D341Med (cell line): ENCODE data around the gene CPT2.

Experiments used
- DNase-seq: peaks from one replicate; pipeline ENCODE4 v3.0.0; 2012; ENCODE audit warnings: low spot score

Gene CPT2

DNA sequence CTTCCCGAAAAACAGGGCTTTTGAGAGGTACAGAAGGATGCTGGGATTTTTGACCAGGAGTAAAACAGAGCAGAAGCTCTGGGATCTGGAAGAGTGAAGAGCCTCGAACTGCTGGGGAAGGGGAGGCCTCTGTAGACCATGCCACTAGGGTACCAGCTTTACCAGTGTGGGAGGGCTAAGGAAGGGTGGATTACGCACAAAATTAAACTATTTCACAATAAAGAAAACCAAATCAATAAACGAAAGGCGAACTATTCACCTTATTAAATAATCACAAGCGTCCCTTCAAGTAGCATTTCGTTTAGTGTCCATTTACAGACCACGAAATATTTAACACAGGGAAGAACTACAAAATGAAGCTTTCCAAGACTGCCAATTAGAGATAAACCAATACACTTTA is 23.1 kb downstream of the CPT2 start:
- no peak for DNase-seq

DNA sequence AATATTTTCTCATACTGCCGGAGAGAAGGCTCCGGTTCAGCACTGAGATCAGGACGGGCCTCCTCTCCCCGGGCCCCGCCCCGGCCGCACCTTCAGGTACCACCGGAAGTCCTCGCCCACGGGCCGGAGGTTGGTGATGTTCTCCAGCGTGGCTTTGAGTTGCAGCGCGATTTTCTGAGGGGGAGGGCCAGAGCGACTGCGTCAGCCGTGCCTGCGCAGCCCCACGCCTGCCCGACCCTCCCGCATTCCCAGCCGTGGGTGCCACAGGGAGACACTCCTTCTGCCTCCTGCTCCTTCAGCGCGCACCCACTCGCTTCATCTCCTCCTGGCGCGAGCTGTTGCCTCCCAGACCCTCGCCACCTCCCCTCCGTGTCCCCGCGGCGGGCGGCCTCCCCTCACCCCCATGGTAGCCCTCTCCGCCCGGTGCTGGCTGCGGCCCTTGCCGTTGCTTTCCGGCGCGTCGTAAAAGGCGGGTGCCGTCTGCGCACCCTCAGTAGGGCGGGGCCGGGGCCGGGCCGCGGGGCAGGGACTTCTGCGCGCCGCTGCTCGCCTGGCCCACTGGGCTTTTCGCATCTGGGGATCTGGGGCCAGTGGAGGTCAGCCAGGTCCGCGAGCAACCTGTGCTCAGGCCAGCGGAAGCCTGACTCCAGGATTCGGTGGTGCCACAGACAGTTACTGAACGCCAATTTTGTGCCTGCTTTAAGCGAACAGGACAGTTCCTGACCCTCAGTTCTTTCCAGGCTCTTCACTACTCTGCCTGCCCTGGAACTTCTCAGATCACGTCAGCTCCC is 23.7 kb downstream of the CPT2 start, which contains the start of gene CZIB:
TSS of gene CZIB (minus strand) at position 464 of the 791 bp plus-strand sequence. CDS start at position 405, 59 bp downstream.
- DNase-seq, result peak; percentile 96

DNA sequence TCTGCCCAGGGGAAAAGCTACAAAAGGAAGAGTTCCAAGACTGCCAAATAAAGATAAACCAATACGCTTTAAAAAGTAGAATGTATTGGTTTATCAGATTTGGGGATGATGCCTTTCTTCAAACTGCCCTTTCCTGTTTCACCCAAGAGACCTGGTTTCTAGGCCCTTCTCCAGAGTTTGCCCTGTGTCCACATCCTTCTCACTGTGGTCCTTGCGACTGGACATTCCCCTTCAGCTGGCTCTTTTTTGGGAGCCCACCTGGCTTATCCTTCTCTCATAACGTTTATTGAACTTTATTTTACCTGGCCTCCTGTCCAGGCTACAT is 24.3 kb downstream of the CPT2 start:
- no peak for DNase-seq

DNA sequence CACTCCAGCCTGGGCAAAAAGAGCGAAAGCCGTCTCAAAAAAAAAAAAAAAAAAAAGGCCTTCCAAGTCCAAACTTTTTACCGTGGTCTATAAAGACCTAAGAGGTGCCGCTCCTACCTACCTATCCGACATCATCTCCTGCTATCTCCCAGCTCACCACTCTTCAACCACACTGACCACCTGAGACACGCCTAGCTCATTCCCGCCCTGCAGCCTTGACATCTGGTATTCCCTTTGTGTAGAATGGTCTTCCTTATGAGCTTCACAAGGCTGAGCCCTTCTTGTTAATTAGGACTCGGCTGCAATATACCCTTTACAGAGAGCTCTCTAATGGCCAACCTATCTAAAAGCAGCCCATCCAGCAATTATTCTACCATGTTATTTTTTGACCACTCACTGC is 41.0 kb downstream of the CPT2 start:
- DNase-seq, result no peak

DNA sequence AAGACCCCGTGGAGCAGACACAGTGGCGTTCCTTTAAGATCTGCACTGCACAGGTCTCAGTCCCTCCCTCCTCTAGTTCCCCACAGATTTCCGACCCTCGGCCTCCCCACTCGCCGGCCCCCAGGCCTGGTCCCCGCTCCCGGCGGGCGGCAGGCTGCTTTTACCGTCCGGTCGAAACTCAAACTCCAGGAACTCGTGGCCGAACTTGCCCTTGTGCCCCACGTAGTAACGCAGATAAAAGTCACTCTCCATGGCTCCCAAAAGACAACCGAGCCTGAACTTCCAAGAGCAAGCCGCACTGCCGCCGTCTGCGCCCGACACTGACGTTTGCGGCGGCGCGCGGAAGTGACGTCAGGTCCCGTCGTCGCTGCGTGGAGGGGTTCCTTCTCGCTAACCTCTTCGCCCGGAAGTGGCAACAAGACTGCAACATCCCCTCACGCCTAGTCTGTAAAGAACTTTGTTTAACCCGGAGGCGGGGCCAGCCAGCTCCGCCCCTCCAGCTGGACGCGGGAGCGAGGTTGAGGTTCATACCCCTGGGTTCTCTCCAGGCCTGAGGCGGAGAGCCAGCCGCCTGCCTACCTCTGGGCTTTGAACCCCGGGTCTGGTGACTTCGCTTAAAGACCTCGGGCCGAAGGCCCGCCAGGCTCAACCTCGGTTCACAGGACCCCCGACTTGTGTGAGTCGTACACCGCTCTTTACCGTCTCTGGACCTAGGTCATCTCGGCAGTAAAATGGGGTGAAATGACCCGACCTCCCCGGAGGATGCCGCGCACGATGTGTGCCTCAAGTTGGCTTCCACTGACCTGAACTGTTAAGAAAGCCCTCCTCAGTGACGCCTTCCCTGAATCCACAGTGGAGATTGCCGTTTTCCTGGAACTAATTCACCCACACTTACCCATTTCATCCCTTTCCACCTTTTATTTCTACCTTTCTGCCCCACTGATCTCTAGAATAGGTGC is 41.9 kb downstream of the CPT2 start, which contains the start of gene MAGOH:
TSS of gene MAGOH (minus strand) at position 322 of the 959 bp plus-strand sequence. CDS start at position 252, 70 bp downstream.
- DNase-seq, result peak; percentile 95

DNA sequence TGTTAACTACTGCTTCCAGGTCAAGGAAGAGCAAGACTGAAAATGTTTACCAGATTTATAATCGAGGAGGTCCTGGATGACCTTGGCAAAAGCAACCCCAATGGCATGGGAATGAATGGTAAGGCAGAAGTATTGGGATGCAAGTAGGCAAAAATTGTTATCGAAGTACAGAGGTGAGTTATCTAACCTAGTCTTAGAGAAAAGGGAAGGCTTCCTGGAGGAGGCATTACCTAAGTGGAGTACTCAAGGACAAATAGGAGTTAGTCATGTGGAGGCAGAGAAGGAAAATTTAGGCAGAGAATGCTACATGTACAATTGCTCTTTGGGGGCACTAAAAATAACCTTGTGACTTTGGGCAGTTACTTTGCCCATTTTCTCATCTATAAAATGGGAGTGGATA is 45.2 kb downstream of the CPT2 start:
- no peak for DNase-seq

DNA sequence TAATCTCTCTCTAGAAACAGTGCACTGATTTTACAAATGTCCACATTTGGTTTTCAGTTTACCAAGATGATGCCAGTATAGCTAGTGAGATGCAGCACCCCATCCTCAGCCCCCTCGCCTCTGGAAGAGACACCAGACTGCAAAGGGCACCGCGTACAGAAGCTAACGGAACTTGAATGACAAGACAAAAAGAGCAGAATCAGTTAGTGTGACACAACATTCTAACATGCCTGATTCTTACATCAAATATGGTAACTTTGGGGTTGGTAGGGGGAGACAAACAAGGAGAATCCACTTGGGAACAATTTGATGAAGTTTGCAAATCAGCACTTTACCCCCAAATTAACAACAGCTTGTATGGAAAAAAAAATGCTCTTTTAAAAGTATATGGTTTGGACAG is 45.8 kb downstream of the CPT2 start:
- DNase-seq, result no peak

DNA sequence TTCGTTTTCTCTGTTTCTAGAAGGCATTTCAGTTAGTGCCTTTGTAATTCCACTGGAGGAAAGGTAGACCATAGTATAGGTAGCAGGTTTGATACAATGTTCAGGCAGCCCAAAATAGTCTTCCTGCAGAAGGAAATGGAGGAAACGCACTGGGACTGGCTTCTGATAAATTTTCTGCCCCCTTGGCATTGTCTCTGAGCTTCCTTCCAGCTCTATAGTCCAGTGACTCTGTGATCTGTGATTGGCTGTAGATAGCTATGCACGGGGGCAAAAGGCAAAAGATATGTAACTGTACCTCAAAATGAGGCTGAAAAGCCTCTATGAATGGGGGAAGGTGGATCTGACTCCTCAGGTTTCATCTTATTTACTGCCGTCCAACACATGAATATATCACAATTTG is 47.5 kb downstream of the CPT2 start:
- no peak for DNase-seq

DNA sequence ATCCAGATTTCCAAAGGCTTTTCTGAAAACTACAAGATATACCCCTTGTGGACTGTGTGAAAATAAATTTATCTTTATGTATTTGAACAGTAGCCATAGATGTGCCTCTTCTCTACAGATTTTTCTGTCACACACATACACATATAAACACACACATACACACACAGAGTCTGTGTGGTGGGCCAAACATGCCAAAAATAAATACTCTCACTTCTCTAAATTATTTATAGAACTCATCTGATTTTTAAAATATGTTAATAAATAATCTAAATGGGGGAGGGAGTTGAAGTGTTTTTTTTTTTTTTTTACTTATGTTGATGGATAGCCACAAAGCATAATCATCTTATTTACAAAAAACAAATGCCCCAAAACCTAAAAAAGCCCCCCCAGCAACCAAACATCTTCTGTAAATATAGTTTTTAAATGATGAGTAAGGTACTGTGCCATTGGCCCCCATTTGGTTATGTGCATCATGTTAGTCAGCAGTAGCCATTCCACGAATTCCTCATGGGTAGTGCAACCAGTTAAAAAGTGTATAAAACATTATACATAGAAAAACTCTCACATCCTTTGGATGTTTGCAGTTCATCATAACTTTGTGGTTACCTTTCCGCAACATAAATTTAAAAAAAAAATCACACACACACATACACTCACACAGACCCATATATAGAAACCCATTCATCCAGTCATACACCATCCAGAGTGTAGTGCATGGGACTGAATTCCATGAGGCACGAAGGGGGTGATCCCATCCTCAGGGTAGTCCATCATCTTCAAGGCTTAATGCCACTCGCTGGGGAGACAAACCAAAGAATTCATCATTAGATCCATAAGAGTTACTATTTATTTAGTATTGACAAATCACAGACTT is 49.9 kb downstream of the CPT2 start:
- DNase-seq, result no peak

DNA sequence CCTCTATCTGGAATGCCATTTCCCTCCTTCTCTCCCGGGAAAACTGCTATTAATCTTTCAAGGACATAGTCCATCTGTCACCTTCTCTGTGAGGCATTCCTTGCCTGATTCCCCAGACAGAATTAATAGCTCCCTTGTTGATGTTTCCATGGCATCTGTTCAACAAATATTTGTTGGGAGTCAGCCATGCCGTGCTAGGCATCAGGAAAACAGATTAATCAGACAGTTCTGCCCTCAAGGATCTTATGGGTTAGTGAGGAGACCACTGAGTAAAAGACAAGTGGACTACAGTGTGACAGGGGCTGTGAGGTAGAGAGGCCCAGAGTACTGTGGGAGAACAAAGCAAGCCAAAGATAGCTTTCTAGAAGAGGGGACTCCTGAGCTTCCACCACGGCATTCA is 53.1 kb downstream of the CPT2 start:
- peak; percentile 76 for DNase-seq

DNA sequence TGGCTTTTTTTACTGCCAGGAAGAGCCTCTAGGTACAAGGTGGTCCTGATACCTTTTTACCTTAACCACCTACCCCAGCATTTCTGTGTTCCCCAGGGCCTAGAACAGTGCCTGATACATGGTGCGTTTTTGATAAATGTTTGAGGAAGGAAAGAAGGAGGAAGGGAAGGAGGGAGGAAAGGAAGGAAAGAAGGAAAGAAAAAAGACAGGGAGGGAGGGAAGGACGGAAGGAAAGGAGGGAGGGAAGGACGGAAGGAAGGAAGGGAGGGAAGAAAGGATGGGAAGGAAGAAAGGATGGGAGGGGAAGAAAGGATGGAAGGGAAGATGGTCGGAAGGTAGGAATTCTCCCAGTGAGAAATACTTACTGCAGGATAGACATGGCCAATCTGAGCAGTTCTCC is 53.7 kb downstream of the CPT2 start:
- DNase-seq, result no peak

DNA sequence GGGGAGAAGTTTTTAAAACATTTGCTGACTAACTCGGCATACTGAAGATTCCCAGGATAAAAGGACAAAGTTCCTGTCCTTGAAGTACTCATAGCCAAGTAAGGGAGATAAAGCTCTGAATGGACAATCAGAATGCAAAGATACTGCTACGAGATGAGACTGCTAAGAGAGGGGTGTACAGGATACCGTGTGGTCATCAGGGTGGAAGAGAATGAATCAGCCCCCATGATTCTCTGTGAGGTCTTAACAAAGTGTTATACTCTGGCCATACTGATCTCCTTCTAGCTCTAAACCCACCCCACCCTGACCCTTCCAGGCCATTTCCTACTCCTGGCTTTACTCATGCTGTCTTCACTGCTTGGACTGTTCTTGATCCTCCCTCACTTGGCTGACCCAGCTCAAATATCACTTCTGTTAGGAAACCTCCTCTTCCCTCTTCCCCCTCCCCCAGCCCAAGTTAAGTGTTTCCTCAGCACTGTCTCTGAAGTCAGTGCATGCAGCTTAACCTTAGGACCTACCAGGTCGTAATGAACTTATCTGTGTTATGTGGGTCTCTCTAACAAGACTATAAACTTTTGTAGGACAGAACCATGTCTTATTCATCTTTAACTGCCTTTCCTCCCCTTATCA is 57.5 kb downstream of the CPT2 start:
- DNase-seq, result no peak

DNA sequence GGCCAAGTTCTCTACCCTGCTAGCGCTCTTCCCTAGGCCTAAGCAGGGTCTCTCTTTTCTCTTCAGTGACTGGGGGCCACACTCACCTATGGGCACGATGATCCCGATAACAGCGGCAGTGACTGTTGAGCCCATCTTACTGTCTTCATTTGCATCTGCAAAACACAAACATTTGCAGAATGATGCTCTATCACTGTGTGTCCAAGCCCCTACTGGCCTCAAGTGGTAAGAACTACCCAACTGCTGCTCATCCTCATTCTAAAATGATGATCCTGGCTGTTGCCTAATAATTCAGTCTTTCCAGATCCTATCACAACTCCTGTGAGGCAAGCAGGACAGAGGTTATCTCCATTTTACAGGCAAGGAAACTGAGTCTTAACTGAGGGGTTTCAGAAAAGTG is 58.4 kb downstream of the CPT2 start:
- no peak for DNase-seq

DNA sequence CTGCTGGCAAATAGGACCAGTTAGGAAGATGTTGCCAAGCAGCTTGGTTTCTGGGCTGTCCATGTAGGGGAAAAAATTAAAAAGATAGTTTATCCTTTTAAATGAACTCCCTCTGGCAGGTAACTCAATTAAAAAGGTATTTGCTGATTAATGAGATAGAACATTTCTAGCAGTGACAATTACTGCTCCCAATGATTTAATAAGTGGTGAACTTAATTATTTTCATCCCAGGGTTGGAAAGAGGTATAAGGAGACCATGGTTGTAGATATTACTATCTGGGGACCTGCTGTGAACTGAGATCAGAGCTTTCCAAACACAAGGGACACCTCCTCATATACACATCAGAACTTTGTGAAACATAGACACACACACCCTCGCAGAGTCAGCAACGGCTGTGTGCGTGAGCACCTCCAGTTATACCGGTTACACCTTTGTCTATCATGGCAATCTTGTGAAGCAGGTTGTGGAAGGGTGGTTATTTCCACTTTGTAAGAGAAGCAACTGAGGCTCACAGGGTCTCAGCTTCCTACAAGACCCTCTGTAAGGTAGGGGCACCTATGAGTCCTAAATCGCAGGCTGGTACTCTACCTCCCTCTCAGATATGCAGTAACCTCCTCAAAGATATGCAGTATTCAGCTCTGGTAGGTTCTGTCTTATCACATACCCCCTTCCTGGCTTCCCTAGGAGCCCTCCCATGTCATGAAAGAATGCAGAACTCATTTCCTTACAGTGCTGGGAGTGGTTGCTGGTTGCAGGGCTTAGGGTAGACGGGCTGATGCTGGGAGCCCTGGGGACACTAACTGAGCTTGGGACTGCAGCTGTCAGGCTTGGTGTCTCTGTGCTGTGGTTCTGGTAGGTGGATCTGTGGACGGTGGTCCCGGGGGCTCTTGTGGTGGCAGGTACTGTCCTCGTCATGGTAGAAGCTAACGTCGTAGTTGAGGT is 60.2 kb downstream of the CPT2 start:
- DNase-seq, result no peak

DNA sequence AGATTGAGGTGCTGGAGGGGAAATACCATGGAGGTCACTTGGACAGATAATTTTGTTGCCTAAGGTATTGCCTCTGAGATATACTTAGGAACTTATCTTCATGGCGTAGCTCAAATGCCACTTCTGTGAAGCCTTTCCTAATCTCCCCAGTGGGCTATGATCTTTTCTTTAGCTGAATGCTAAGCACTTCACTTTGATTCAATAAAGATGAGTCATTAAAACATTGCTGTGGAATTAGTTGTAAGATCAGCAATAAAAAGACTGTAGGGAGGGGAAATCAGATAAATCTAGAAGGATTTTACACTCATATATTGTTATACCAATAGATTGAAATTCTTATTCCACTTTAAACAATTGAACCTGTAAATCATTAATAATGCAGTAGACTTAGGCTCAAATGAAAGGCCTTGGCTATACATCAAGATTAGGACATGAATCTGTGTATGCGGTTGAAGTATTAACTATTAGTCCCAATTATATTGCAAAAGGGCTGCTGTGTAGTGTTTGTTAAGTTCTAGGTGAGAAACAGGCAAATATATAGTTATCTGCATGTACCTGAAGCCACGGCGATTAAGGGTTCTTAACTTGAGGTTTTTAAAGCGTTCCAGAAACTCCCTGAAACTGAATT is 60.9 kb downstream of the CPT2 start:
- no peak for DNase-seq

DNA sequence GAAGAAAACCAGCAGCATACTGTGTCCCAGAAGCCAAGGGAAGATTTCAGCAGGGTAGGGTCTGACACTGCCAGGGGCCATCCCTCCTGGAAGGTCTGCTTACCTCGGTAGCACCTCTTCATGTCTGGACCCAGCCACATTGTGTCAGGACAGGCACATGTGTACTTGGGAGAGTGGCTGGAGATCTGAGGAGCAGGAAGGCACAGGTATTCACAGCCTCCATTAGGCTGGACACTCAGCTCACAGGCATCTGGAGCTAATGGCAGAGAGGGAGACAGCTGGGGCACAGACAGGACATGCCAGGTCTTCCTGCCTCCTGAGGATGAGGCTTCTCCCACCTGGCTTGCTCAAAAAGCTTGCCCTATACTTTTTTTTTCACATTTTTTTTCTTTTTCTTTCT is 61.6 kb downstream of the CPT2 start:
- no peak for DNase-seq

DNA sequence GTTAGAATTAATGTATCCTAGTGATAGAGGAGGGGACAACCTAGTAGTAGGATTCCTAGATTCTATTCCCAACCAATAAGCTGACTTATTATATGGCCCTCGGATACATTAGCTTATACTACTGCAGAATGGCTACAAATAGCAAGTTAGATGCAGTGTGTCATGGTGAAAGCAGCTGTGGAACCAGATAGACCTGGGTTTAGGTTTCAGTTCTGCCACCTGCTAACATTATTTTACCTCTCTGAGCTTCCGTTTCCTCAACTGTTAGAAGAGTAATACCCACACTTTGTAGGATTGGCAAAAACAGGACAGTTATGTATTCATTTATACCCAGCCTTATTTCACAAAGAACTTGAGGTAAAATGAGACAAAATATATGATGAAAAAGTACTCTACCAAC is 63.3 kb downstream of the CPT2 start:
- DNase-seq, result no peak

DNA sequence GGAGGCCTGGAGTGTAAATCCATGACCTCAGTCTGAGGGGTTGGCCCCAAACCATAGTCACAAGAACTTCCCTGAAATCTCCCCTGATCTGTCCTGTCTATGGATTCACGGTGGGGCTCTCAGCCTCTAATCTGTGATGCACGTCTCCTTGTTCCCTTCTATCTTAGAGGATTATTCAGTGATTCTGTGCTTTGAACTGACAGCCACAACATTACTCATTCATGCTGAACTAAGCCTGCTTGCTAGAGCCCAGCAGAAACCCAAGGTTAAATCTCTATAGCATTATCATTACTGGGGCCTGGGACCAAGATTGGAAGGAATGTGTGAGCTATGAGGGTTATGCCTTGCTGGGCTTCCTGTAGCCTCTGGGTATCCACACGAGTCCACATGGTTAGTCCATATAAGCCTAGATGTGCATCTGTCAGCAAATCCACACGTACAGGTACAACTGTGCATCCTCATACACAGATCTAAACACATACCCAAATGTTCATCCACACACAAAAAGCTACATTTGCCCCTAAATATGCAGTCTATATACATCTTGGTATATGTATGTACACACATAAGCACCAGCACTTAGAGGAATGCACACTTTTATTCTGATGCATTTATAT is 64.1 kb downstream of the CPT2 start:
- no peak for DNase-seq

DNA sequence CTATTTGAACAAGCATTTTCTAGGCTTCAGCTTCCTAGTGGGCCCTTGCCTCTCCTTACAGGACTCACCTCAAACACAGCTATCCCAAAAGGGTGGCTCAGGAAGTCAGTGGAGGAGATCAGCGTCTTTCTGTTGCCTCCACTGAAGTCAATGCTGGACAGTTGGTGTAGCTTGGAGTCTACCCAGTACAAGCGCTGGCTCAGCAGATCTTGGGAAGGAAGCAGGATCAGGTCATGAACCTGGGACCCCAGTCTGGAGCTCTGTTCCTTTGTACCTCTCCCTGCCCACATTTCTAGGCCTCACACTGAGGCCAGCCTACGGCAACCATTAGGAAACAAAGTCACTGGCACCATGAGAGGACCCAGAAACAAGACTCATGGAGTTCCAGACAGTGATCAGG is 65.4 kb downstream of the CPT2 start:
- no peak for DNase-seq
